Keratinocyte (primary cell): ENCODE results near the gene TMEM107. TPM values are rescaled to one million over a fixed set of nuclear protein-coding genes. Genes with fewer than 3 reads are reported as not detected.

Source experiments
- DNase-seq: peaks from one replicate; pipeline ENCODE4 v3.0.0-alpha.2; 2011; ENCODE audit warnings: low read depth, missing footprints, low spot score
- FAIRE-seq: peaks from 2 replicates; lab custom pipeline; 2011; peaks lifted over from hg19 to GRCh38; lab: Jason Lieb, UNC
- H2AFZ ChIP-seq: 2 replicates; pipeline ENCODE4 v1.6.0; 2012; ENCODE audit warnings: low read length, control low read depth, inconsistent platforms; ENCODE audit not compliant: control insufficient read depth
- H3K27ac ChIP-seq: 2 replicates; pipeline ENCODE4 v1.5.1; 2011; ENCODE audit warnings: low read length; ENCODE audit not compliant: control insufficient read depth, insufficient read depth
- H3K27me3 ChIP-seq: 3 replicates; pipeline ENCODE4 v1.6.0; 2011; ENCODE audit warnings: low read length; ENCODE audit not compliant: control insufficient read depth, insufficient read depth; ENCODE audit errors: extremely low read depth
- H3K36me3 ChIP-seq, 2 experiments: 2 replicates in 1 of 2; 3 replicates in 1 of 2; pipeline ENCODE4 v1.5.1; 2011; ENCODE audit warnings: low read length in 2 of 2, mild to moderate bottlenecking in 1 of 2; ENCODE audit not compliant: control insufficient read depth in 2 of 2, insufficient read depth in 2 of 2; ENCODE audit errors: extremely low read depth in 1 of 2
- H3K4me1 ChIP-seq: 3 replicates; pipeline ENCODE4 v1.5.1; 2011; ENCODE audit warnings: low read length; ENCODE audit not compliant: control insufficient read depth, insufficient read depth; ENCODE audit errors: extremely low read depth
- H3K4me2 ChIP-seq: 3 replicates; pipeline ENCODE4 v1.6.0; 2011; ENCODE audit warnings: low read depth, low read length; ENCODE audit not compliant: control insufficient read depth, insufficient read depth; ENCODE audit errors: extremely low read depth
- H3K4me3 ChIP-seq, 3 experiments: fragments of 200-600 bp in 1 of 3; sonication (generic) in 1 of 3; 2 replicates in 2 of 3; 3 replicates in 1 of 3; pipeline ENCODE4 v1.5.1; 2011 to 2016; ENCODE audit warnings: low read length in 3 of 3, mild to moderate bottlenecking in 3 of 3, control low read depth in 2 of 3, inconsistent platforms in 1 of 3, low read depth in 1 of 3, mixed read lengths in 1 of 3, mixed run types in 1 of 3, moderate library complexity in 1 of 3; ENCODE audit not compliant: control insufficient read depth in 2 of 3, insufficient read depth in 2 of 3; ENCODE audit errors: extremely low read depth in 1 of 3
- H3K79me2 ChIP-seq: 2 replicates; pipeline ENCODE4 v1.6.0; 2012; ENCODE audit warnings: low read length; ENCODE audit not compliant: control insufficient read depth, insufficient read depth
- H3K9ac ChIP-seq: 3 replicates; pipeline ENCODE4 v1.6.0; 2011; ENCODE audit warnings: low read length; ENCODE audit not compliant: control insufficient read depth, insufficient read depth; ENCODE audit errors: extremely low read depth
- H3K9me1 ChIP-seq: 3 replicates; pipeline ENCODE4 v1.6.0; 2011; ENCODE audit warnings: low read length; ENCODE audit not compliant: control insufficient read depth, insufficient read depth; ENCODE audit errors: extremely low read depth
- H3K9me3 ChIP-seq: 2 replicates; pipeline ENCODE4 v1.5.1; 2012; ENCODE audit warnings: low read depth, low read length; ENCODE audit not compliant: control insufficient read depth
- H4K20me1 ChIP-seq: 3 replicates; pipeline ENCODE4 v1.6.0; 2011; ENCODE audit warnings: low read length; ENCODE audit not compliant: control insufficient read depth, insufficient read depth; ENCODE audit errors: extremely low read depth
- EZH2 ChIP-seq: IDR thresholded peaks from one replicate; pipeline ENCODE4 v1.6.1; 2012; ENCODE audit warnings: inconsistent platforms, mild to moderate bottlenecking, low read length, moderate library complexity
- dilution Hi-C: fragments of 300-500 bp; cut with MboI; formaldehyde crosslinking; loops from one replicate; pipeline ENCODE4 v1.7.0; 2020; ENCODE audit warnings: low sequenced_read_pairs; ENCODE audit not compliant: extremely low pct_ligation_motif_present
- polyA plus RNA-seq, 5 experiments: library from polyadenylated mRNA; depleted of rRNA in 3 of 5; stranded (reverse) in 3 of 5; stranded (forward) in 1 of 5; unstranded in 1 of 5; fragments of >200 nt; gene quantifications; 1 replicate in 1 of 5; 2 replicates in 3 of 5; 3 replicates in 1 of 5; pipeline versions ENCODE4 v1.2.1 to v1.2.3, GENCODE V29; 2011 to 2012; ENCODE audit warnings: missing spikeins in 2 of 5, low read depth in 1 of 5, low replicate concordance in 1 of 5
- TF ChIP-seq, protein P1 (sequence below), 3 experiments: IDR thresholded peaks in 1 of 3; conservative IDR thresholded peaks in 1 of 3; optimal IDR thresholded peaks in 1 of 3; 2 replicates in 2 of 3; 3 replicates in 1 of 3; pipeline versions ENCODE3 to v1.5.1; 2011; ENCODE audit warnings: low read length in 3 of 3, mild to moderate bottlenecking in 3 of 3, moderate library complexity in 2 of 3, control low read depth in 1 of 3, inconsistent platforms in 1 of 3; ENCODE audit not compliant: insufficient read depth in 2 of 3; ENCODE audit errors: extremely low read depth in 1 of 3

The TMEM107 gene
- polyA plus RNA-seq, 1 donor (not counting 4 experiments of a cell fraction or from before 2014, with no cell fraction given) = 19.0 TPM

- peak; percentile 100 for DNase-seq
- Histone ChIP-seq H3K27ac (peak overlapping the region; percentile 100), H3K36me3 (peaks cover 12 to 33% of the 10 kb centered on the region in 2 experiments), H3K9ac (peak overlapping the region; percentile 100), H3K4me1 (peaks cover 36% of the 10 kb centered on the region), H4K20me1 (peaks cover 3% of the 10 kb centered on the region), H3K4me3 (peak overlapping the region; percentile 78 to 100 (median 79)), H2AFZ (no peak overlapping the region), H3K9me3 (no peaks in the 10 kb centered on the region), H3K4me2 (peak overlapping the region; percentile 96), H3K9me1 (peaks cover 7% of the 10 kb centered on the region), H3K79me2 (peaks cover 39% of the 10 kb centered on the region), H3K27me3 (no peaks in the 10 kb centered on the region)
- TF ChIP-seq, protein P1, sequence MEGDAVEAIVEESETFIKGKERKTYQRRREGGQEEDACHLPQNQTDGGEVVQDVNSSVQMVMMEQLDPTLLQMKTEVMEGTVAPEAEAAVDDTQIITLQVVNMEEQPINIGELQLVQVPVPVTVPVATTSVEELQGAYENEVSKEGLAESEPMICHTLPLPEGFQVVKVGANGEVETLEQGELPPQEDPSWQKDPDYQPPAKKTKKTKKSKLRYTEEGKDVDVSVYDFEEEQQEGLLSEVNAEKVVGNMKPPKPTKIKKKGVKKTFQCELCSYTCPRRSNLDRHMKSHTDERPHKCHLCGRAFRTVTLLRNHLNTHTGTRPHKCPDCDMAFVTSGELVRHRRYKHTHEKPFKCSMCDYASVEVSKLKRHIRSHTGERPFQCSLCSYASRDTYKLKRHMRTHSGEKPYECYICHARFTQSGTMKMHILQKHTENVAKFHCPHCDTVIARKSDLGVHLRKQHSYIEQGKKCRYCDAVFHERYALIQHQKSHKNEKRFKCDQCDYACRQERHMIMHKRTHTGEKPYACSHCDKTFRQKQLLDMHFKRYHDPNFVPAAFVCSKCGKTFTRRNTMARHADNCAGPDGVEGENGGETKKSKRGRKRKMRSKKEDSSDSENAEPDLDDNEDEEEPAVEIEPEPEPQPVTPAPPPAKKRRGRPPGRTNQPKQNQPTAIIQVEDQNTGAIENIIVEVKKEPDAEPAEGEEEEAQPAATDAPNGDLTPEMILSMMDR (optimal IDR thresholded peaks at IDR 0.05 in 1 of 3, IDR thresholded peaks at IDR 0.05 in 1 of 3, conservative IDR thresholded peaks at IDR 0.05 in 1 of 3; ENCODE audit: extremely low read depth in 1 of 3, insufficient read depth in 2 of 3, low read length in 3 of 3) = no peak
- TF ChIP-seq EZH2 = no peak
- FAIRE-seq = peak; percentile 98
- dilution Hi-C loops = no loop called here
These were observed 19.8 kb downstream of the TMEM107 start for GRCh38 chr17:8156246-8156992.

GRCh38 chr17:8155996-8156245 is 20.3 kb downstream of the TMEM107 start:
- Histone ChIP-seq H3K27me3 (no peaks in the 10 kb centered on the region), H3K9me1 (peaks cover 11% of the 10 kb centered on the region), H3K4me1 (peaks cover 39% of the 10 kb centered on the region), H3K79me2 (peaks cover 41% of the 10 kb centered on the region), H3K27ac (peak overlapping the region; percentile 98), H3K9me3 (no peaks in the 10 kb centered on the region), H2AFZ (no peak overlapping the region), H3K4me2 (peak overlapping the region; percentile 86), H3K9ac (peak overlapping the region; percentile 100), H3K4me3 (peak overlapping the region; percentile 78 to 100 (median 79)), H4K20me1 (peaks cover 3% of the 10 kb centered on the region), H3K36me3 (peaks cover 8 to 29% of the 10 kb centered on the region in 2 experiments)
- dilution Hi-C loops = no loop called here
- DNase-seq = no peak
- TF ChIP-seq, protein P1 (optimal IDR thresholded peaks at IDR 0.05 in 1 of 3, IDR thresholded peaks at IDR 0.05 in 1 of 3, conservative IDR thresholded peaks at IDR 0.05 in 1 of 3; ENCODE audit: extremely low read depth in 1 of 3, insufficient read depth in 2 of 3, low read length in 3 of 3) = no peak
- TF ChIP-seq EZH2 = no peak
- FAIRE-seq = no peak
